ENCODE measurements around the gene DDAH2.

DDAH2 gene

GRCh38 chr6:31761343-31761742 is 32.2 kb upstream of the DDAH2 start:
- ATAC-seq (no peak), DNase-seq (no peak)

- ATAC-seq (no peak), DNase-seq (no peak)
Observed at GRCh38 chr6:31760790-31761189, 31.7 kb upstream of the DDAH2 start.

- DNase-seq (no peak), ATAC-seq (no peak)
Observed at GRCh38 chr6:31758281-31758680, 29.2 kb upstream of the DDAH2 start.

GRCh38 chr6:31752739-31753319 is 23.7 kb upstream of the DDAH2 start:
- DNase-seq: no peak
- no peak for ATAC-seq

- ATAC-seq (no peak), DNase-seq (no peak)
Observed at GRCh38 chr6:31750411-31751022, 21.4 kb upstream of the DDAH2 start.

- ATAC-seq: no peak
- no peak for DNase-seq
Observed at GRCh38 chr6:31749301-31750036, 20.4 kb upstream of the DDAH2 start.

- ATAC-seq: no peak
Observed at GRCh38 chr6:31744422-31744821, 15.3 kb upstream of the DDAH2 start.

GRCh38 chr6:31742894-31743293 is 13.8 kb upstream of the DDAH2 start:
- ATAC-seq: no peak
- DNase-seq: no peak

More at GRCh38 chr6:31744422-31744821, 15.3 kb upstream of the DDAH2 start:
- no peak for DNase-seq

- ATAC-seq (no peak), DNase-seq (no peak)
Observed at GRCh38 chr6:31741815-31742214, 12.7 kb upstream of the DDAH2 start.

- no peak for DNase-seq
Observed at GRCh38 chr6:31740397-31741223, 11.5 kb upstream of the DDAH2 start.

GRCh38 chr6:31739639-31740396 is 10.7 kb upstream of the DDAH2 start, which contains the start of gene MSH5:
Gene MSH5 (plus strand): TSS chr6:31740005. CDS start chr6:31740467, 462 bp downstream.
- peak; percentile 87 for ATAC-seq
- DNase-seq: peak; percentile 98

More at GRCh38 chr6:31740397-31741223, 11.5 kb upstream of the DDAH2 start:
- ATAC-seq: no peak

- ATAC-seq: peak; percentile 7
- DNase-seq: peak; percentile 70
Observed at GRCh38 chr6:31737991-31738979, 9.2 kb upstream of the DDAH2 start.

- DNase-seq (no peak), ATAC-seq (no peak)
Observed at GRCh38 chr6:31737315-31737990, 8.4 kb upstream of the DDAH2 start.

- peak; percentile 27 for DNase-seq
- ATAC-seq: no peak
Observed at GRCh38 chr6:31736768-31737314, 7.7 kb upstream of the DDAH2 start.

GRCh38 chr6:31736021-31736767 is 7.1 kb upstream of the DDAH2 start, which contains the start of gene CLIC1:
Gene CLIC1 (minus strand): TSS chr6:31736530. CDS start chr6:31736300, 230 bp downstream.
- ATAC-seq (peak; percentile 53), DNase-seq (peak; percentile 90)

- DNase-seq (peak; percentile 70), ATAC-seq (no peak)
Observed at GRCh38 chr6:31734821-31735406, 5.8 kb upstream of the DDAH2 start.

GRCh38 chr6:31734247-31734820 is 5.2 kb upstream of the DDAH2 start:
- DNase-seq (no peak), ATAC-seq (peak; percentile 53)

GRCh38 chr6:31733734-31734133 is 4.6 kb upstream of the DDAH2 start:
- no peak for ATAC-seq
- DNase-seq: no peak

Data from stimulated activated naive CD8-positive, alpha-beta T cell treated with anti-CD3 and anti-CD28 coated beads, Interleukin-15, Interleukin-2, amounts not matched to agents 100 U/mL and 50 U/mL, for 24 hours (primary cell).